Activated B cell treated with CpG ODN at 0.5 μM for 24 hours (primary cell): ENCODE results near the gene IQSEC2. TPM values are rescaled to one million over a fixed set of nuclear protein-coding genes. Genes with fewer than 3 reads are reported as not detected.
A peak's percentile ranks its signal among the peaks of the same experiment; 100 is the strongest.

Experiments used
- ATAC-seq: fragments of 200-7000 bp; cut with Tn5 transposase; one replicate; pipeline ENCODE4 v1.10.0; 2021; ENCODE audit warnings: low read depth, mild to moderate bottlenecking, moderate library complexity
- CTCF ChIA-PET: fragments of 350-600 bp; sonication (Branson Sonifier 250); formaldehyde crosslinking; loops from one replicate; lab custom pipeline; 2021; ENCODE audit warnings: antibody characterized with exemption; lab: Charles Lee
- POLR2A ChIA-PET: fragments of 350-600 bp; sonication (Branson Sonifier 250); formaldehyde crosslinking; loops from one replicate; lab custom pipeline; 2021; ENCODE audit warnings: antibody characterized with exemption; lab: Charles Lee
- DNase-seq: peaks from one replicate; pipeline ENCODE4 v3.0.0; 2022
- H3K27ac Mint-ChIP-seq: one replicate; pipeline ENCODE4 v1.8.0; 2020; ENCODE audit warnings: mixed read lengths
- H3K27me3 Mint-ChIP-seq: one replicate; pipeline ENCODE4 v1.8.0; 2021; ENCODE audit warnings: mixed read lengths
- H3K36me3 Mint-ChIP-seq: one replicate; pipeline ENCODE4 v1.8.0; 2021; ENCODE audit warnings: low read depth, mixed read lengths
- H3K4me1 Mint-ChIP-seq: one replicate; pipeline ENCODE4 v1.8.0; 2021; ENCODE audit warnings: mixed read lengths
- H3K4me3 Mint-ChIP-seq: one replicate; pipeline ENCODE4 v1.8.0; 2020; ENCODE audit warnings: mild to moderate bottlenecking, mixed read lengths
- H3K9me3 Mint-ChIP-seq: one replicate; pipeline ENCODE4 v1.8.0; 2020; ENCODE audit warnings: mixed read lengths
- intact Hi-C: fragments of 100-400 bp; cut with micrococcal nuclease; formaldehyde crosslinking; loops from one replicate; pipeline ENCODE4 v1.15.1; 2024
- total RNA-seq: library from RNA; stranded (reverse); gene quantifications from 2 replicates; pipeline ENCODE4 v1.2.3, GENCODE V29; 2022
- TF ChIP-seq, protein P1 (sequence below): fragments of 200-600 bp; IDR thresholded peaks from one replicate; pipeline ENCODE4 v1.8.0; 2022; ENCODE audit warnings: antibody characterized with exemption, mild to moderate bottlenecking

The IQSEC2 gene
- total RNA-seq, 1 donor from 2014 or later, result 0.53 TPM

- ChIA-PET POLR2A (no interaction called here), CTCF (no interaction called here)
- Mint-ChIP-seq H3K4me1 (peaks cover 15% of the 10 kb centered on the region), H3K27ac (no peak overlapping the region), H3K4me3 (no peak overlapping the region), H3K9me3 (no peaks in the 10 kb centered on the region), H3K27me3 (no peaks in the 10 kb centered on the region), H3K36me3 (no peaks in the 10 kb centered on the region)
- ATAC-seq, result no peak
- intact Hi-C loops, result no loop called here
- TF ChIP-seq, protein P1, sequence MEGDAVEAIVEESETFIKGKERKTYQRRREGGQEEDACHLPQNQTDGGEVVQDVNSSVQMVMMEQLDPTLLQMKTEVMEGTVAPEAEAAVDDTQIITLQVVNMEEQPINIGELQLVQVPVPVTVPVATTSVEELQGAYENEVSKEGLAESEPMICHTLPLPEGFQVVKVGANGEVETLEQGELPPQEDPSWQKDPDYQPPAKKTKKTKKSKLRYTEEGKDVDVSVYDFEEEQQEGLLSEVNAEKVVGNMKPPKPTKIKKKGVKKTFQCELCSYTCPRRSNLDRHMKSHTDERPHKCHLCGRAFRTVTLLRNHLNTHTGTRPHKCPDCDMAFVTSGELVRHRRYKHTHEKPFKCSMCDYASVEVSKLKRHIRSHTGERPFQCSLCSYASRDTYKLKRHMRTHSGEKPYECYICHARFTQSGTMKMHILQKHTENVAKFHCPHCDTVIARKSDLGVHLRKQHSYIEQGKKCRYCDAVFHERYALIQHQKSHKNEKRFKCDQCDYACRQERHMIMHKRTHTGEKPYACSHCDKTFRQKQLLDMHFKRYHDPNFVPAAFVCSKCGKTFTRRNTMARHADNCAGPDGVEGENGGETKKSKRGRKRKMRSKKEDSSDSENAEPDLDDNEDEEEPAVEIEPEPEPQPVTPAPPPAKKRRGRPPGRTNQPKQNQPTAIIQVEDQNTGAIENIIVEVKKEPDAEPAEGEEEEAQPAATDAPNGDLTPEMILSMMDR, result no peak
- no peak for DNase-seq
Observed at GRCh38 chrX:53291596-53291995, 10.2 kb upstream of the IQSEC2 start.

DNA sequence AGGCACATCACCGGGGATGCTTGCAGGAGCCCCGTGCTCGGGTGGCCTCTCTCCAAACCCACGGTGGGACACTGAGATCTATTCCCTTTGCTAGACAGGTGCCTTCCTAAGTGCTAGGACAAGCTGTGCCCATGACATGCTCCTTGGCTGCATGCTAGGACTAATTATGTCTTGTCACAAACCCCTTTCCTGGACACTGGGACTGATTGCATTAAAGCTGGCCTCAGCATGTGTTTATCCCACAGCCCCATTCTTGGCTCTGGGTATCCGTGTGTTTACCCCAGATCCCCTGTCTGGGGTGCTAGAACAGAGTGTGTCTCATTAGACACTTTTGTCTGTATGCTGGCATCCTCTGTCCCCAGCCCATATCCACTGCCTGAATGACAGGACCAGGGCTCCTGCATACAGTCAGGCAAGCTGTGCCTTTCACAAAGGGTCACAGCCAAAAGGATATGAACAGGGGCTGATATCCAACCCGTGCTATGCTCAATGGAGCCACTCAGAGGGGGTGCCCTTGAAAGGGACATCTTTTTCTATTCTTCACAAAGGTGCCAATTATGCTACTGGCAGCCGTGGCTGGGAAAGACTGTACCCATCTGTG lies 9.2 kb upstream of the IQSEC2 start:
- Mint-ChIP-seq H3K4me1 (peaks cover 15% of the 10 kb centered on the region), H3K27me3 (no peaks in the 10 kb centered on the region), H3K27ac (no peak overlapping the region), H3K4me3 (no peak overlapping the region), H3K36me3 (no peaks in the 10 kb centered on the region), H3K9me3 (no peaks in the 10 kb centered on the region)
- POLR2A ChIA-PET, result no interaction called here
- DNase-seq, result no peak
- CTCF ChIA-PET, result no interaction called here
- no peak for ATAC-seq
- intact Hi-C loops, result no loop called here
- TF ChIP-seq, protein P1, result no peak

GRCh38 chrX:53288189-53288588 lies 6.8 kb upstream of the IQSEC2 start:
- DNase-seq (no peak), ATAC-seq (no peak)
- POLR2A ChIA-PET, result no interaction called here
- H3K36me3 Mint-ChIP-seq, result no peaks in the 10 kb centered on the region
- CTCF ChIA-PET, result interaction anchor here (0.7 to 0.9 kb wide), 2 partner anchors 25 to 158 kb away, joined by 4 read pairs; no protein-coding TSS in a partner anchor
- no peaks in the 10 kb centered on the region for H3K9me3 Mint-ChIP-seq
- H3K4me1 Mint-ChIP-seq, result peaks cover 15% of the 10 kb centered on the region
- TF ChIP-seq, protein P1, result no peak
- H3K4me3 Mint-ChIP-seq, result no peak overlapping the region
- peaks cover 2% of the 10 kb centered on the region for H3K27me3 Mint-ChIP-seq
- intact Hi-C loops, result no loop called here
- no peak overlapping the region for H3K27ac Mint-ChIP-seq

GRCh38 chrX:53287493-53288138 lies 6.2 kb upstream of the IQSEC2 start:
- peak overlapping the region; percentile 70 for H3K4me3 Mint-ChIP-seq
- intact Hi-C loops, result no loop called here
- peaks cover 15% of the 10 kb centered on the region for H3K4me1 Mint-ChIP-seq
- ChIA-PET CTCF (interaction anchor here (0.7 to 0.9 kb wide), 2 partner anchors 25 to 158 kb away, joined by 4 read pairs; no protein-coding TSS in a partner anchor), POLR2A (no interaction called here)
- H3K9me3 Mint-ChIP-seq, result no peaks in the 10 kb centered on the region
- H3K27ac Mint-ChIP-seq, result no peak overlapping the region
- TF ChIP-seq, protein P1, result no peak
- ATAC-seq (peak; percentile 79), DNase-seq (no peak)
- H3K27me3 Mint-ChIP-seq, result peaks cover 2% of the 10 kb centered on the region
- H3K36me3 Mint-ChIP-seq, result no peaks in the 10 kb centered on the region

- ATAC-seq (no peak), DNase-seq (no peak)
- Mint-ChIP-seq H3K4me1 (peaks cover 18% of the 10 kb centered on the region), H3K27me3 (peaks cover 2% of the 10 kb centered on the region), H3K27ac (no peak overlapping the region), H3K4me3 (no peak overlapping the region), H3K9me3 (no peaks in the 10 kb centered on the region), H3K36me3 (no peaks in the 10 kb centered on the region)
- intact Hi-C loops, result no loop called here
- POLR2A ChIA-PET, result no interaction called here
- CTCF ChIA-PET, result interaction anchor here (0.7 to 1.3 kb wide), 2 partner anchors 31 to 154 kb away, joined by 3 to 4 read pairs; no protein-coding TSS in a partner anchor
- TF ChIP-seq, protein P1, result no peak
Observed at GRCh38 chrX:53286171-53286570, 4.8 kb upstream of the IQSEC2 start.
